ENCODE measurements around the gene LAX1. TPM values are rescaled to one million over a fixed set of nuclear protein-coding genes. Genes with fewer than 3 reads are reported as not detected.

Gene LAX1
- polyA plus RNA-seq, 1 donor (not counting 4 experiments of a cell fraction or from before 2014, with no cell fraction given), result 0.07 TPM

DNA sequence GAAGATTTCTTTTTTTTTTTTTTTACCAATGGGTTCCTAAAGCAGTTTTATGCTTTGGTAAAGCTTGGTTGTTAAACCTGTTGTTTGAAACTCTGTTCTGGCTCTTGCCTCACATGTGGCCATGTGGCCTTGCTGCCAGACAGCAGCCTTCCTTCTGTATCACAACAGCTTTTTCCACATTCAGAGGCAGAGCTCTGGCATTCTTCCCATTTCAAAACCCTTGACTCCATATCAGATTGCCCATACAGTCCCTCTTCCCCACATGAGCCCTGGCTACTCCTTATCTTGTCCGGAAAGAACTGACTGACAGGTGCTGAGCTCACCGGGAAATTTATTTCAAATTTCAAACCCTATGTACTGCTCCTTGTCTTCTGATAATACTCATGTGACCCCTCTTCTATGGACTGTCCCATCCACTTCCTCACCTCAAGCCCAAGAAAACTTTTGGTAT lies 38.5 kb upstream of the LAX1 start:
- Histone ChIP-seq H4K20me1 (ENCODE audit: control insufficient read depth, extremely low read depth, insufficient read depth, low read length) (no peaks in the 10 kb centered on the region), H3K27me3 (ENCODE audit: control insufficient read depth, extremely low read depth, insufficient read depth, low read length) (no peaks in the 10 kb centered on the region), H3K79me2 (ENCODE audit: control insufficient read depth, insufficient read depth, low read length) (no peaks in the 10 kb centered on the region), H3K27ac (ENCODE audit: control insufficient read depth, insufficient read depth, low read length) (no peak overlapping the region), H3K36me3 (ENCODE audit: control insufficient read depth in 2 of 2, extremely low read depth in 1 of 2, insufficient read depth in 2 of 2, low read length in 2 of 2) (peaks cover 29 to 31% of the 10 kb centered on the region in 2 experiments), H3K9ac (ENCODE audit: control insufficient read depth, extremely low read depth, insufficient read depth, low read length) (no peak overlapping the region), H3K4me3 (ENCODE audit: control insufficient read depth in 2 of 3, extremely low read depth in 1 of 3, insufficient read depth in 2 of 3, low read depth in 1 of 3, low read length in 3 of 3) (no peak overlapping the region), H3K4me2 (ENCODE audit: control insufficient read depth, extremely low read depth, insufficient read depth, low read depth, low read length) (no peak overlapping the region), H2AFZ (ENCODE audit: control insufficient read depth, low read length) (no peak overlapping the region), H3K4me1 (ENCODE audit: control insufficient read depth, extremely low read depth, insufficient read depth, low read length) (no peaks in the 10 kb centered on the region), H3K9me3 (ENCODE audit: control insufficient read depth, low read depth, low read length) (no peaks in the 10 kb centered on the region), H3K9me1 (ENCODE audit: control insufficient read depth, extremely low read depth, insufficient read depth, low read length) (peaks cover 2% of the 10 kb centered on the region)
- dilution Hi-C loops (cut with MboI; ENCODE audit: extremely low pct_ligation_motif_present, low sequenced_read_pairs), result loop anchor here (10.0 kb wide), 1 partner anchor 68 kb away; the partner anchor contains the start of genes ZBED6 and ZC3H11A
- TF ChIP-seq EZH2 (IDR thresholded peaks at IDR 0.05; ENCODE audit: low read length), result no peak
- TF ChIP-seq, protein P1, sequence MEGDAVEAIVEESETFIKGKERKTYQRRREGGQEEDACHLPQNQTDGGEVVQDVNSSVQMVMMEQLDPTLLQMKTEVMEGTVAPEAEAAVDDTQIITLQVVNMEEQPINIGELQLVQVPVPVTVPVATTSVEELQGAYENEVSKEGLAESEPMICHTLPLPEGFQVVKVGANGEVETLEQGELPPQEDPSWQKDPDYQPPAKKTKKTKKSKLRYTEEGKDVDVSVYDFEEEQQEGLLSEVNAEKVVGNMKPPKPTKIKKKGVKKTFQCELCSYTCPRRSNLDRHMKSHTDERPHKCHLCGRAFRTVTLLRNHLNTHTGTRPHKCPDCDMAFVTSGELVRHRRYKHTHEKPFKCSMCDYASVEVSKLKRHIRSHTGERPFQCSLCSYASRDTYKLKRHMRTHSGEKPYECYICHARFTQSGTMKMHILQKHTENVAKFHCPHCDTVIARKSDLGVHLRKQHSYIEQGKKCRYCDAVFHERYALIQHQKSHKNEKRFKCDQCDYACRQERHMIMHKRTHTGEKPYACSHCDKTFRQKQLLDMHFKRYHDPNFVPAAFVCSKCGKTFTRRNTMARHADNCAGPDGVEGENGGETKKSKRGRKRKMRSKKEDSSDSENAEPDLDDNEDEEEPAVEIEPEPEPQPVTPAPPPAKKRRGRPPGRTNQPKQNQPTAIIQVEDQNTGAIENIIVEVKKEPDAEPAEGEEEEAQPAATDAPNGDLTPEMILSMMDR (optimal IDR thresholded peaks at IDR 0.05 in 1 of 3, IDR thresholded peaks at IDR 0.05 in 1 of 3, conservative IDR thresholded peaks at IDR 0.05 in 1 of 3; ENCODE audit: extremely low read depth in 1 of 3, insufficient read depth in 2 of 3, low read length in 3 of 3), result no peak
- DNase-seq (ENCODE audit: low read depth, low spot score) (no peak), FAIRE-seq (no peak)

DNA sequence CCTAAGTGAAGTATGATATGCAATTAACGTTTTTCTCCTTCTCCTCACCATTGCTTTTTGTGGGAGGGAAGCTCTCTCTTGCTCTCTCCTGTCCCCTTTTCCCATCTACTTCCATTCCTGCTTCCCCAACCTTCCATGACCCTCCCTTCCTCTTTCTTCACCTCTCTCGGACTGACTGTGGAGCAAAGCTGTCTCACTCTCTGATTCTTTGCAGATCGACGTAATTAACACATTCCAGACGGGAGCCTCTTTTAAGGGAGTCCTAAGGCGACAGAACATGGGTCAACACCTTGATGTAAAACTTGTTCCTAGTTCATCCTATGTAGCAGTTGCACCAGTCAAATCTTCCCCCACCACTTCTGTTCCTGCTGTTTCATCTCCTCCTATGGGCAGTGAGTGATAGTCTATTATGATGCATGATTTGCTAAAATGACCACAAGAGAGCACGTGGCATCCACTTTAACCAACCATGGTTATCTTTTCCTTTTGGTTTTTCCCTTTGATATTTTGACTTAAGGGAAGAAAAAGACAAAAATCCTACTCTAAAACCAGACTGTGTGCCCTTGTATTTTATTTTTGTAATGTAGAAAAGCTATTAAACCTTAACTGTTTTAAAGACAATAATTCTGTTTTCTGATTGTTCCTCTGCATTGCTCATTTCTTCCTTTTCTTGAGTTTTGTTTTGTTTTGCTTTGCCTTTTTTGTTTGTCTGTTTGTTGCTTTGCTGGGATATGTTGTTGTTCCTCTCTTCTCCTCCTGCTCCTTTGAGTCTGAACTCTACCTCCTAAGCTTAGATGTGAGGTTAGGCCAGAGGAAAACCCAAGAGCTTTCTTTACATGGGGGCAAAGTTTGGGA lies 31.7 kb upstream of the LAX1 start:
- DNase-seq (ENCODE audit: low read depth, low spot score) (no peak), FAIRE-seq (no peak)
- TF ChIP-seq, protein P1 (optimal IDR thresholded peaks at IDR 0.05 in 1 of 3, IDR thresholded peaks at IDR 0.05 in 1 of 3, conservative IDR thresholded peaks at IDR 0.05 in 1 of 3; ENCODE audit: extremely low read depth in 1 of 3, insufficient read depth in 2 of 3, low read length in 3 of 3), result no peak
- no peak for TF ChIP-seq EZH2 (IDR thresholded peaks at IDR 0.05; ENCODE audit: low read length)
- H2AFZ ChIP-seq (ENCODE audit: control insufficient read depth, low read length), result no peak overlapping the region
- no peaks in the 10 kb centered on the region for H3K4me1 ChIP-seq (ENCODE audit: control insufficient read depth, extremely low read depth, insufficient read depth, low read length)
- H3K4me2 ChIP-seq (ENCODE audit: control insufficient read depth, extremely low read depth, insufficient read depth, low read depth, low read length), result no peak overlapping the region
- dilution Hi-C loops (cut with MboI; ENCODE audit: extremely low pct_ligation_motif_present, low sequenced_read_pairs), result no loop called here
- peaks cover 9 to 37% of the 10 kb centered on the region in 2 experiments for H3K36me3 ChIP-seq (ENCODE audit: control insufficient read depth in 2 of 2, extremely low read depth in 1 of 2, insufficient read depth in 2 of 2, low read length in 2 of 2)
- H3K27ac ChIP-seq (ENCODE audit: control insufficient read depth, insufficient read depth, low read length), result no peak overlapping the region
- no peaks in the 10 kb centered on the region for H3K9me3 ChIP-seq (ENCODE audit: control insufficient read depth, low read depth, low read length)
- H3K9ac ChIP-seq (ENCODE audit: control insufficient read depth, extremely low read depth, insufficient read depth, low read length), result no peak overlapping the region
- H3K27me3 ChIP-seq (ENCODE audit: control insufficient read depth, extremely low read depth, insufficient read depth, low read length), result no peaks in the 10 kb centered on the region
- H3K9me1 ChIP-seq (ENCODE audit: control insufficient read depth, extremely low read depth, insufficient read depth, low read length), result no peaks in the 10 kb centered on the region
- no peaks in the 10 kb centered on the region for H4K20me1 ChIP-seq (ENCODE audit: control insufficient read depth, extremely low read depth, insufficient read depth, low read length)
- no peak overlapping the region for H3K4me3 ChIP-seq (ENCODE audit: control insufficient read depth in 2 of 3, extremely low read depth in 1 of 3, insufficient read depth in 2 of 3, low read depth in 1 of 3, low read length in 3 of 3)
- H3K79me2 ChIP-seq (ENCODE audit: control insufficient read depth, insufficient read depth, low read length), result no peaks in the 10 kb centered on the region
